Mucosa of gallbladder (tissue), 1 donor: ENCODE measurements around the gene KIF5A. TPM values are rescaled to one million over a fixed set of nuclear protein-coding genes. Genes with fewer than 3 reads are reported as not detected.
"Not testable (repeated sequence)": the region's sequence is repeated elsewhere in the genome, so short reads cannot be mapped to it uniquely, and the experiment has no call there.

Experiments
- DNase-seq: peaks from one replicate; pipeline ENCODE4 v3.0.0-alpha.2; 2020; ENCODE audit warnings: low spot score
- total RNA-seq: library from RNA; stranded (reverse); gene quantifications from one replicate; pipeline ENCODE4 v1.2.1, GENCODE V29; 2021
- donor health status: DM: no; HTN: no; CAD: no.

The KIF5A gene
- total RNA-seq, 1 donor from 2014 or later = 0.81 TPM

DNA sequence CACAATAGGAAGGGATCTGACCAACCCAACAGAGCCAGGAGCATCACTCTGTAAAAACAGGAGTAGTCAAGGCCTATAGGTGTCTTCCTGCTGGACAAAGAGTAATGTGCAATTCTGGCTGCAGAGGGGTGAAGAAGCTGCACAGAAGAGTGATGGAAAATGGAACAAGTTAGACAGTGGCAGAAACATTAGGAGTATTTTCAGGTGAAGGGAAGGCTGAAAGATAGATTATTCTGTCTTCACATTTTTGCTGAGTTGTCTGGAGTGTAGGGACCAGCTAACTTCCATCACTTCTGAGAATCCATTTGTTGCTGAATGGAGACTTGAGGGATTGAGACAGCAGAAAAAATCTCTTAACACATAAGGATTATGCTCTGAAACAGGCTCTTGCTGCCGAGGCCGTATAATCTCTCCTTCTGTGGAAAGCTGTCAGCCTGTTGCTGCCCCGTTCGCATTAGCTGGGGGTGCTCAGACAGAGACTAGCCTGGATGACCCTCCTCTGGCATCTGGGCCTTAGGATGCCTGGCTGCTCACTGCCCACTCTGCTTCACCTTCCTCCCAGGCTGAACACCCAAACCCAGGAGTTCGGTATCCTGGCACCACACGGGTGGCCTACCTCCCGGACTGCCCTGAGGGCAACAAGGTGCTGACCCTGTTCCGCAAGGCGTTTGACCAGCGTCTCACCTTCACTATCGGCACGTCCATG, 58.3 kb downstream of the KIF5A start:
- no peak for DNase-seq

DNA sequence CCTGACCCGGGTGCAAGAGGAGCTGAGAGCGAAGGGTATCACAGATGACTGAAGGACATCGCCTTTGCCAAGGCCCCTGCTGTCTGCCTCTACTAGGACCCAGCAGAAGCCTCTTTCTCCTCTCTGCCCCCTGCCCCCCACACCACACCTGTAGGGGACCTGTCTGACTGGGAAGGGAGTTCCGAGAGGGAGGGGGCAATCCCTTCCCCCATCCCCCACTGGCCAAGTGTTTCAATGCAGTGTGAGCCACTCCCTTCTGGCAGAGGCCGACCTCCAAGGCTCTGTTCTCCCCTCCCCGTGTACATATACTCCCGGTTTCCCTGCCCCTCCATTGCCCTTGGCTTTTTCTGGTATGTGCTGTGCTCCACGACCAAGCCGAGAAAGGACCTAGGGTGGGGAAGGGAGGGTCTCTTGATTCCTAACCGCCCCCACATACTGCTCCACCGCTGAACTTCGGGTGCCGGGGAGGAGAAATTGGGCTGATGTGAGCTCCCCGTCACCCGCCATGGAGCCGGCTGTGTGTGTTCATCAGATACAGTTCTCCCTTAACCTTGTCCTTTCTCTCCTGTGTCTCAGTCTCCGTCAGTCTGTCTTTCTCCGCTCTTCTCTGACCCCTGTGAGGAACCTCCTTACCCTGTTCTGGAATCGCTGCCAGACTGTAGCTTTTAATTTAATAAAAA, 59.4 kb downstream of the KIF5A start:
- DNase-seq = no peak

DNA sequence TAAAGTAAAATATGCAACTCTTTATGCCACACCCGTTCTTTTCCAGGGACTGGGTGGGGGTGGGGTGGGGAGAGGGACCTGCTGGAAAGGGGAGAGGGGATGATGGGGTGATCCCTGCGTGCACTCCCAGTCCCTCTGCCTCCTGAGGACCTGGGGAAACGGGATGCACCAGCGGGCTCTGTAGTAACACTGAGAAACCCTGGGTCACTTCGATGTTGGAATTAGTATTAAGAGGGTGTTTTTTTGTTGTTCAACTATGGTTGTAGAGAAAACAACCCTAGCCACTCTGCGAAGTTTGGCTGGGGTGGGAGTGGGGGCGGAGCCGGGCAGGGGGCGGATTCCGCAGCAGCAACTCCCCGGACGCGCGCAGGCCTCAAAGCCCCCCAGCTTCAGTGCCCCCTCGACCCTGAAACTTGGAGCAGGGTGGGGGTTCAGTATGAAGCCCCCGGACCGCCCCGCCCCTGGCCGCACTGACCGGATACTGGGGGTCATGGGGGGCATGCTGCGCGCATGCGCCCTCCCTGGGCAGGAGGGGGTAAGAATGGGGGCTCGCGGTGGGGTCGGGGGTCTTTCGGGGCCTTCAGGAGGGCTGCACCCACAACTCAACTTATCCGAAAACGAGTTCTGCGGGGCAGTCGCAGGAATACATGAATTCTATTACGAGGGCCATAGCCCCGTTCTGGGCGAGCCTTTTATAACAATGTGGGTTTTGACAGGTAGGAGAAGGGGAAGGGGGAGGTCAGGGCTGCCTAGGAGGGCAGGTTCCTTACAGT, 60.1 kb downstream of the KIF5A start:
- DNase-seq = no peak

DNA sequence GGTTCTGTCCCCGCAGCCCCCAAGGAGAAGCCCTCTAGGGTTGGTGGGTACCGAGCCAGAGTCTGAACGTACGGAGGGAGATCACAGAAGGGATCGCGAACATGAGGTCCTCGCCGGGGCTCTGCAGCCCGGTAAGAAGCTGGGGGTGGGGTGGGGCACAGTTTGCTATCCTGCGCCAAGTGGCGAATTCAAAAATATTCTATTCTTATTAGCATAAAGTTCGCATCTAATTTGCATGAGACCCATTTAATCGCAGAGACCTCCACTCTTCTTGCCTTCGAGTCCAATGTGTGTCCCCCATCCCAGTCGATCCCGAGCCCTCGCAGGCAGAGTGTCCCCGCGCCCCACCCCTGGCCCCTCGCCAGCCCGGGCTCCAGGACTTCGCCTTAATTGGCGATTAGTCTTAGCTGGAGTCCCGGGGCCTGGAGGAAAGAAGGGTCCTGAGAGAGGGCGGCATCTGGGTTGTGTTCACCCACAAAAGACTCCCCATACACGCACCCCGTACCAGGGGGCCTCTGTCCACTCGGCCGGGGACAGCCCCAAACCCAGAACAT, 60.8 kb downstream of the KIF5A start:
- DNase-seq = no peak

GRCh38 chr12:57611108-57611826, 61.4 kb downstream of the KIF5A start, which contains the start of gene ARHGEF25:
TSS of gene ARHGEF25 (plus strand) at chr12:57611435. CDS start at chr12:57611895, 460 bp downstream.
- peak; percentile 61 for DNase-seq

DNA sequence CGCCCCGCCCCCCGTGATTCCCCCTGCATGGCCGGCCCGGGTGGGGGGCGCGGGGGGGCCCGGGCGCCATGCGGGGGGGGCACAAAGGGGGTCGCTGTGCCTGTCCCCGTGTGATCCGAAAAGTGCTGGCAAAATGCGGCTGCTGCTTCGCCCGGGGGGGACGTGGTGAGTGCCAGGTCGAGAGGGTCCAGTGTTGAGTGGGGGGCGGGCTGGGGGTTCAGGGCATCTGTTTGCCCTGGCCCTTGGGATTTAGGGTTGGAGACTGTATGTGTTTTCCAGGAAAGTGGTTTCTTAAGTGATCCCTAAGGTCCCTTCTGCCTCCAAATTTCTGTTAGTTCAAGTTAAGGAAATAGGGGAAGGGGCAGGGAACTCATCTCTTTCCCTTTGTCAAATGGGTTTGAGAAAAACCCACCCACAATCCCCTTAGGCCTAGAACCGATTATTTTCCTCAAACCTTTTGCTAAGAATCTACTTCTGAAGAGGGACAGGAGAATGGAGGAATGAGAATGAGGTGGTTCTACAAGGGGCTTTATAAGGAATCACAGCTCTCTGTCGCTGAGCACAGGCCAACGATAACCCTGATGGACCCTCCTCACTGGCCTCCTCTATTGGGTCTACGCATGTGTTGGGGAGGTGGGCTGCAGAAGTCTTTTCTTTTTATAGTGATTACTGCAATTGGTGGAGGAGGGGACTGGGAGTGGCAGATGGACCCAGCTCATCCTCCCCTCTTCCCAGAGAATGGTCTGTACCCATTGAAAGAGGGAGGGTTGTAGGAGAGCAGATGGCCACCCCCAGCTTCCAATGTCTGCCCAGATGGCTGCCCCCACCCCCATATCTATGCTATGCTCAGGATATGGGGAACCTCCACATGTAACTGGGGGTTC, 62.2 kb downstream of the KIF5A start:
- DNase-seq = no peak

- DNase-seq = no peak
These were observed 63.0 kb downstream of the KIF5A start for GRCh38 chr12:57612711-57613426.

DNA sequence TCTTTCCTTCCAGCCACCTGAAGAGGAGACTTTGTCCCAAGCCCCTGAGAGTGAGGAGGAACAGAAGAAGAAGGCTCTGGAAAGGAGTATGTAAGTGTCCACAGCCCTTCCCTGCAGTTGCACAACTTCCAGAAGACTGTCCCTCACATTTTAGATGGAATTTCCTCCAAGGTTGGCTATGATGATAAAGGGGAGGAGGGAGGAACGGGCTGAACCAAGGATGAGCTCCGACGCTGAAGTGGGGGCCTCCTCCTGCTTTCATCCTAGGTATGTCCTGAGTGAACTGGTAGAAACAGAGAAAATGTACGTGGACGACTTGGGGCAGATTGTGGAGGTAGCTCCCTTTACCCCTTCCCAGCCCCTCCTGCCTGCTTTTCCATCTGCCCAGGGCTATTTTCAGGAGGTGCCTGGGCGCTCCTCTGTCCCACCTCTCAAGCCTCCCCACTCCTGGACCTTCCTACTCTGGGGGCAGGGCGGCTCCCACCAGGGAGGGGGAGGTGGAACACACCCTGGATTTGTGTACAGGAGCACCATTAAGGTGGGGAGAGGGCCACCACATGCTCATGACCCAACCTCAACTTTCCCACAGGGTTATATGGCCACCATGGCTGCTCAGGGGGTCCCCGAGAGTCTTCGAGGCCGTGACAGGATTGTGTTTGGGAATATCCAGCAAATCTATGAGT, 63.7 kb downstream of the KIF5A start:
- DNase-seq = no peak

DNA sequence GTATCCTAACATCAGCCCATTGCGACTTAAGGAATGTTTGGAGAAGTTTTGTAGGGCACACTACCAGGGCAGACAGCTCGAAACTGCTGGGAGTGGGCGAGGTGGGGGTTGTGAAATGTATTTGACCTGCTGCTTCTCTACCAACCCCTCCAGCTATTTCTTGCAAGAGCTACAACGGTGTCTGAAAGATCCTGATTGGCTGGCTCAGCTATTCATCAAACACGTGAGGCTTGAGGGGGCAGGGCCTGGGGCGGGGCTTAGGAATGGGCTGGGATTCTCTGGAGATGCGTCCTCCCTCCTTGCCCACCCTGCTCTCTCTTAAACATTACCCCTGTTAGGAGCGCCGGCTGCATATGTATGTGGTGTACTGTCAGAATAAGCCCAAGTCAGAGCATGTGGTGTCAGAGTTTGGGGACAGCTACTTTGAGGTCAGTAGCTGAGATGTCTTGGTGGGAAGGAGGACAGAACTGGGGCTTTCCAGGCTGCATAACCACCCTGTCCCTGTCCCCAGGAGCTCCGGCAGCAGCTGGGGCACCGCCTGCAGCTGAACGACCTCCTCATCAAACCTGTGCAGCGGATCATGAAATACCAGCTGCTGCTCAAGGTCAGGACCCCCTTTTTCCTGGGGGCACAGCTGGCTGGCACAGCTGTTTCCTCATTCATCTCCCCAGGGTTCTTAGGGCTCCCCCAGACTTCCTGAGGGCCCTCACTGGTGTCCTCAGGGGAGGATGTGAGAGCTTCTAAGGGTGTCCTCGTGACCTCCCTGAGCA, 64.5 kb downstream of the KIF5A start:
- DNase-seq = no peak

DNA sequence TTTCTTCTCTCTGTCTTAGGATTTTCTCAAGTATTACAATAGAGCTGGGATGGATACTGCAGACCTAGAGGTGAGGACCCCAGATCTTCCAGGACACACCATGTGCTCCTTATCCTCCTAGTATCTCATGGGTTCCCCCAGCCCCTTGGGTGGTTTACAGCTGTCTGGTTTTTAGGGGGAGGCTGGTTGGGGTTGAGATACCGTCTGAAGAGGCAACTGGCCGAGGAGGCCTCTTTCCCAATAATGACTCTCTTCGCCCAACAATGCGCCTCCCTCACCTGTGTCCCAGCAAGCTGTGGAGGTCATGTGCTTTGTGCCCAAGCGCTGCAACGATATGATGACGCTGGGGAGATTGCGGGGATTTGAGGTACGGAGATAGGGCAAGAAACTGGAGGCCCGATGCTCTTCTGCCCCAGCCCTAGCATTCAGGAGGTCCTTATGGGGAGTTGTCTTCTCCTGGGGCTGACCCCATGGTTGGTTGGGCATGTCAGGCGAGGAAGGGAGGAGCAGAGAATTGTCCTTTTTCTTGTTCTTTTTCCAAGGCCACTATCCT, 65.2 kb downstream of the KIF5A start:
- no peak for DNase-seq

DNA sequence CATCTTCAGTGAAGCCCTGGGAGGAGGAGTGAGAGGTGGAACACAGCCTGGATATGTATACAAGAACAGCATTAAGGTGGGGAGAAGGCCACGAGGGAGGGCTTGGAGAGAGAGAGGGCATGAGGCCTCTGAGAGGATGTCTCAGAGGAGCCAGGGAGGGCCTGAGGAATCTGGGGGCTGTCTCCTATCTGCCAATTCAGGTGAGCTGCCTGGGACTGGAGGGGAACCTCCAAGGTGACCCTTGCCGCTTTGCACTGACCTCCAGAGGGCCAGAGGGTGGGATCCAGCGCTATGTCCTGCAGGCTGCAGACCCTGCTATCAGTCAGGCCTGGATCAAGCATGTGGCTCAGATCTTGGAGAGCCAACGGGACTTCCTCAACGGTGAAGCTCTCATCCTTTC, 65.8 kb downstream of the KIF5A start:
- DNase-seq = no peak

GRCh38 chr12:57616383-57617101, 66.7 kb downstream of the KIF5A start:
- no peak for DNase-seq

GRCh38 chr12:57617942-57618341, 68.1 kb downstream of the KIF5A start:
- no peak for DNase-seq

DNA sequence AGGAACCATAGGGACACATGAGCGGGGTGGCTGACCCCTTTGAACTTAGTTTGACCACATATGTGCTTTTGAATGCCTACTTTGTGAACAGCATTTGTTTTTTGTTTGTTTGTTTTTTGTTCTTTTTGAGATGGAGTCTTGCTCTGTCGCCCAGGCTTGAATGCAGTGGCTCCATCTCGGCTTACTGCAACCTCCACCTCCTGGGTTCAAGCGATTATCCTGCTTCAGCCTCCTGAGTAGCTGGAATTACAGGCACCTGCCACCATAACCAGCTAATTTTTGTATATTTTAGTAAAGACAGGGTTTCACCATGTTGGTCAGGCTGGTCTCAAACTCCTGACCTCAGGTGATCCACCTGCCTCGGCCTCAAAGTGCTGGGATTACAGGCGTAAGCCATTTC, 68.6 kb downstream of the KIF5A start:
- not testable (repeated sequence) for DNase-seq

GRCh38 chr12:57618966-57619433, 69.2 kb downstream of the KIF5A start:
- DNase-seq = no peak

DNA sequence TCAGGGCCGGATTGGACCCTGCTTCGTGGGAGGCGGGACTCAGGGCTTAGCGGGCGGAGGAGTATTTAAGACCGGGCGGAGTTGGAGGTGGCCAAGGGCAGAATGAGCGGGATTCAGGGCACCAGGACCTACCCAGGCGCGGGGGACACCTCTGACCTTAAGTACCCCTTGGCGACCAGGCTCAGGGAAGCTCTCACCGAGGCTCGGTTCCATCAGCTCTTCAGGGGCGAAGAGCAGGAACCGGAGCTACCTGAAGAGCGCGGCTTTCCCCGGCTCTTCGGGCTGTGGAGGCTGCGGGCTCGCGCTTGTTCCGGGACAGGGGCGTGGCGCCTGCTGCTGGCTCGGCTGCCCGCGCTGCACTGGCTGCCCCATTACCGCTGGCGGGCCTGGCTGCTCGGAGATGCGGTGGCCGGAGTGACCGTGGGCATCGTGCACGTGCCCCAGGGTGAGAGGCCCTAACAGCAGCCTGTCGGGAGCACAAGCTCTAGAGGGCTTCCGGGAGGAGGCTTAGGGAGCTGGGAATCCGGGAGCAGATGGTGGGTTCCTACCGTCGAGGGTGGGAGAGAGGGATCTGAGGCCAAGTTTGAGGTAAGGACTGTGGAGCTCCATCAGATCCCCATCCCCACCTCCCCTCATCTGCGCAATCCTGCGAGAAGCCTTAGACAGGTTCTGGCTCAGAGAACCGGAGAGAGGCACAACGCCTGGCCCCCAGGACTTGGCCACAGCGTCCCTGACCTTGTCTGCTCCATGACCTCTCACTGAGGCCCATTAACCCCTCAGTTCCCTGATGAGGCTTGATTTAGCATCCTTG, 69.8 kb downstream of the KIF5A start:
- DNase-seq = no peak
